Spleen (tissue), 11 donors: ENCODE measurements around the gene LCN9. TPM values are rescaled to one million over a fixed set of nuclear protein-coding genes. Genes with fewer than 3 reads are reported as not detected.
A peak's percentile ranks its signal among the peaks of the same experiment; 100 is the strongest.

Experiments
- DNase-seq: peaks from one replicate; pipeline ENCODE4 v3.0.0-alpha.2; 2020
- H3K27ac ChIP-seq, 8 donors: fragments of 200-600 bp; sonication (generic) in 7 of 8; 1 replicate in 4 of 8; 2 replicates in 4 of 8; pipeline versions ENCODE4 v1.5.0 to v1.8.0; 2016 to 2021; ENCODE audit warnings: inconsistent platforms in 4 of 8, mild to moderate bottlenecking in 4 of 8, moderate library complexity in 1 of 8
- H3K27me3 ChIP-seq, 7 donors: fragments of 200-600 bp; sonication (generic) in 6 of 7; replicated peaks in 1 of 7; 1 replicate in 4 of 7; 2 replicates in 3 of 7; pipeline versions ENCODE4 v1.5.0 to v1.8.0; 2016 to 2021; ENCODE audit warnings: inconsistent platforms in 3 of 7, mild to moderate bottlenecking in 1 of 7
- H3K36me3 ChIP-seq, 6 donors: fragments of 200-600 bp; sonication (generic) in 5 of 6; 1 replicate in 4 of 6; 2 replicates in 2 of 6; pipeline versions ENCODE4 v1.5.0 to v1.8.0; 2016 to 2021; ENCODE audit warnings: inconsistent platforms in 2 of 6
- H3K4me1 ChIP-seq, 6 donors: fragments of 200-600 bp; sonication (generic) in 5 of 6; 1 replicate in 3 of 6; 2 replicates in 3 of 6; pipeline versions ENCODE4 v1.5.0 to v1.8.0; 2016 to 2021; ENCODE audit warnings: inconsistent platforms in 3 of 6
- H3K4me3 ChIP-seq, 8 donors: fragments of 200-600 bp; sonication (generic) in 7 of 8; 1 replicate in 4 of 8; 2 replicates in 4 of 8; pipeline versions ENCODE4 v1.5.0 to v1.8.0; 2016 to 2021; ENCODE audit warnings: inconsistent platforms in 4 of 8, mild to moderate bottlenecking in 4 of 8, moderate library complexity in 2 of 8
- H3K9me3 ChIP-seq, 8 donors: fragments of 200-600 bp; sonication (generic) in 7 of 8; 1 replicate in 4 of 8; 2 replicates in 4 of 8; pipeline versions ENCODE4 v1.5.0 to v1.8.0; 2016 to 2021; ENCODE audit warnings: inconsistent platforms in 4 of 8
- CTCF ChIP-seq, 11 experiments: fragments of 200-600 bp in 7 of 11; fragments of 450-650 bp in 4 of 11; sonication (generic) in 4 of 11; IDR thresholded peaks in 8 of 11; conservative IDR thresholded peaks in 3 of 11; 1 replicate in 7 of 11; 2 replicates in 4 of 11; pipeline versions ENCODE4 v1.4.0 to v1.8.0; 2016 to 2021; ENCODE audit warnings: antibody characterized with exemption in 11 of 11, inconsistent platforms in 4 of 11, mild to moderate bottlenecking in 1 of 11
- POLR2A ChIP-seq, 3 donors: fragments of 450-650 bp; IDR thresholded peaks; one replicate each; pipeline ENCODE4 v1.5.1; 2017; ENCODE audit warnings: antibody characterized with exemption in 3 of 3, mild to moderate bottlenecking in 1 of 3
- POLR2AphosphoS5 ChIP-seq, 3 donors: sonication (generic); formaldehyde crosslinking; IDR thresholded peaks; one replicate each; pipeline ENCODE4 v1.5.1; 2017; ENCODE audit warnings: antibody characterized with exemption in 3 of 3
- WGBS, 5 donors: extraction: QIAGEN DNeasy Blood & Tissue Kit in 3 of 5; methylation state at CpG; one replicate each; pipeline versions ENCODE4 v1.1.5 to v1.1.7; 2013 to 2018; 5-methylcytosine and 5-hydroxymethylcytosine counted together
- intact Hi-C: fragments of 100-400 bp; cut with DNase I; formaldehyde crosslinking; loops from one replicate; pipeline ENCODE4 v1.15.0; 2023; ENCODE audit warnings: low total_unique reads
- polyA plus RNA-seq, 3 donors: library from polyadenylated mRNA; stranded (reverse); fragments of 200-250 nt; gene quantifications; one replicate each; pipeline ENCODE4 v1.2.1, GENCODE V29; 2013
- total RNA-seq, 7 donors: library from RNA; depleted of rRNA in 3 of 7; stranded (reverse); fragments of >200 nt in 3 of 7; fragmentation: NEBNext Ultra II Directional in 4 of 7; extraction: Animal tissue kit (Norgen Biotek cat#: 25700) in 4 of 7; gene quantifications; one replicate each; pipeline versions ENCODE4 v1.1.0 to v1.2.1, GENCODE V29; 2016 to 2021
- donor health status: healthy with polysubstance abuse.
- donor health status: DM: no; HTN: no; CAD: no; lungs with moderate emphysema.
- donor health status: DM: no; HTN: no; CAD: no.
- donor health status: Bipolar disorder and iron deficiency.
- donor health status: healthy.
- donor health status: DM: no; HTN: no; CAD: no.
- donor health status: DM: yes; HTN: yes; CAD: no.

Gene LCN9
- total and polyA plus RNA-seq, 10 donors: not detected

DNA sequence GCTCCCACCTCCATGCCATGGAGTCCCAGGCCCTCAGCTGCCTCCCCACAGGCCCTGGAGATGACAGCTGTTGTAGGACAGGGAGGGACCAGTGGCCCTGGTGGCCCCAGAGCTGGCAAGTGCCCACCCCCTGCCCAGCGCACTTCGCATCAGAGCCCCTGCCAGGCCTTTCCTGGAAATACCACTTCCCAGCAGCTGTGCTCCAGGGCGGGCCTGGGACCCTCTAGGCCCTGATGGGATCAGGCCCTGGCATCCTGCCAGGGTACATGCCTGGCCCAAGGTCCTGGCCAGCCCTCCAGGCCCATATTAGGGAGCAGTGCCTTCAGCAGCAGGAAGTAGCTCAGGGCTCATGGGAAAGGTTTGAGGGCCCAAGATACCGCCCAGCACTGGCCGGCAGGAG lies 41.4 kb downstream of the LCN9 start:
- TF ChIP-seq POLR2AphosphoS5 (IDR thresholded peaks at IDR 0.05) (peak; percentile 78 to 88 (median 80)), CTCF (IDR thresholded peaks at IDR 0.05 in 8 of 11, conservative IDR thresholded peaks at IDR 0.05 in 3 of 11) (no peak), POLR2A (IDR thresholded peaks at IDR 0.05) (no peak)
- peak overlapping the region in 5 of 8 donors; percentile 49 to 83 (median 75) for H3K27ac ChIP-seq
- H3K9me3 ChIP-seq: no peaks in the 10 kb centered on the region
- intact Hi-C loops: no loop called here
- peaks cover 0 to 54% (median 26%) of the 10 kb centered on the region in 7 donors for H3K27me3 ChIP-seq
- WGBS, 5 donors: 40 to 68% (median 62%) methylated on average over 1 to 5 of the region's 5 CpGs
- peak; percentile 83 for DNase-seq
- H3K4me3 ChIP-seq: peak overlapping the region in 6 of 8 donors; percentile 6 to 64 (median 30)
- H3K36me3 ChIP-seq: peaks cover 0 to 4% (median 0%) of the 10 kb centered on the region in 6 donors
- peaks cover 0 to 79% (median 41%) of the 10 kb centered on the region in 6 donors for H3K4me1 ChIP-seq

GRCh38 chr9:135705376-135705775 lies 42.3 kb downstream of the LCN9 start:
- WGBS, 5 donors: 56 to 87% (median 66%) methylated on average over 4 to 14 of the region's 14 CpGs
- TF ChIP-seq POLR2AphosphoS5 (IDR thresholded peaks at IDR 0.05): peak in 2 of 3 donors; percentile 5 to 52
- TF ChIP-seq CTCF (IDR thresholded peaks at IDR 0.05 in 8 of 11, conservative IDR thresholded peaks at IDR 0.05 in 3 of 11): no peak
- Histone ChIP-seq H3K9me3 (no peaks in the 10 kb centered on the region), H3K4me3 (peak overlapping the region in 7 of 8 donors; percentile 6 to 64 (median 27)), H3K4me1 (peaks cover 0 to 84% (median 41%) of the 10 kb centered on the region in 6 donors), H3K27me3 (peaks cover 0 to 45% (median 26%) of the 10 kb centered on the region in 7 donors), H3K27ac (peak overlapping the region in 5 of 8 donors; percentile 49 to 83 (median 75)), H3K36me3 (peaks cover 0 to 4% (median 0%) of the 10 kb centered on the region in 6 donors)
- intact Hi-C loops: no loop called here
- DNase-seq: no peak

- Histone ChIP-seq H3K27me3 (peaks cover 0 to 38% (median 25%) of the 10 kb centered on the region in 7 donors), H3K27ac (peak overlapping the region in 5 of 8 donors; percentile 46 to 83 (median 75)), H3K36me3 (peaks cover 0 to 11% (median 0%) of the 10 kb centered on the region in 6 donors), H3K4me3 (peak overlapping the region in 2 of 8 donors; percentile 47 to 64), H3K9me3 (no peaks in the 10 kb centered on the region), H3K4me1 (peaks cover 0 to 90% (median 41%) of the 10 kb centered on the region in 6 donors)
- intact Hi-C loops: no loop called here
- DNase-seq: no peak
- 72 to 90% (median 80%) methylated on average over 2 to 9 of the region's 9 CpGs for WGBS, 5 donors
- no peak for TF ChIP-seq CTCF (IDR thresholded peaks at IDR 0.05 in 8 of 11, conservative IDR thresholded peaks at IDR 0.05 in 3 of 11)
- TF ChIP-seq POLR2A (IDR thresholded peaks at IDR 0.05): no peak
- TF ChIP-seq POLR2AphosphoS5 (IDR thresholded peaks at IDR 0.05): no peak
Observed at GRCh38 chr9:135706288-135706687, 43.2 kb downstream of the LCN9 start.

DNA sequence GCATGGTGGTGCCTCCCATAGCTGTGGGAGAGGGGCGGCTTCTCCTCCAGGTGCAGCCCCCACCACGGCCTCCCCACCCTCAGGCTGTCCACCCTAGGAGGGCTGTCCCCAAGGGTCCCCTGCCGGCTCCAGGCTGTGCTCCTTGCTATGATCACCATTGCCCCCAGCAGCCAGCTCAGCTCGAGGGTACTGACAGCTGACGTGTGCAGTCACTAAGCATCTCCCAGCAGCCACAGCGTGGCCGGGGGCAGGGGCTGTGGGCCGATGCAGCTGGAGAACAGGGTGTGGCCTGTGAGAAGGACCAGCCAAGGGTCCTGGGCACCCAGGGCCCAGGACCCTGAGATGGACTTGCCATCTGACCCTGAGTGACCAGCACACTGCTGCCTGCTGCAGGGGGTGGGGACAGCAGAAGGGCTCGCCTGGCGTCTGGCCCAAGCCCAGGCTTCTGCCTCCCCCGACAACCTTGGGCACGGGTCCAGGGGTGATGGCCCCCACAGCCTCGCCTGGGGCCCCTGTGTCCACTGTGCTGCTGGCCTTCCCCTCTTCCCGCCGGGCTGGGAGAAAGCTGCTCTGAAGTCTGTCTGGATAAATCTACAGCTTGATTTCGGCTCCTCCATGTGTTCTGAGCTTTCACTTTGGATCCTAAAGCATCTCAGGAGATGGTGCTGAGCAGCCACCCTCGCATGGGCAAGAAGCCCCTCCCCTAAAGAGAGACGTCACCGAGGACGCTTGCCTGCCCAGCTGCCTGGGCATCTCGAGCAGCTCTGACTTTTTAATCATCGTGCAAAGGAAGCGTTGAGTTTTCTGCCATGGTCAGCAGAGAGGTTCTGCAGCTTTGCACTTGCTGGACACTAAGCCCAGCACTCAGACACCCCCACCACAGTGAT lies 44.4 kb downstream of the LCN9 start:
- Histone ChIP-seq H3K27ac (peak overlapping the region in 5 of 8 donors; percentile 46 to 83 (median 75)), H3K36me3 (peaks cover 0 to 18% (median 0%) of the 10 kb centered on the region in 6 donors), H3K4me3 (peak overlapping the region in 3 of 8 donors; percentile 13 to 41 (median 19)), H3K27me3 (peaks cover 0 to 38% (median 14%) of the 10 kb centered on the region in 7 donors), H3K9me3 (no peaks in the 10 kb centered on the region), H3K4me1 (peaks cover 0 to 90% (median 36%) of the 10 kb centered on the region in 6 donors)
- WGBS, 5 donors: 42 to 53% (median 49%) methylated on average over 11 to 23 of the region's 23 CpGs
- intact Hi-C loops: no loop called here
- no peak for DNase-seq
- TF ChIP-seq CTCF (IDR thresholded peaks at IDR 0.05 in 8 of 11, conservative IDR thresholded peaks at IDR 0.05 in 3 of 11) (no peak), POLR2AphosphoS5 (IDR thresholded peaks at IDR 0.05) (peak; percentile 64 to 86 (median 66)), POLR2A (IDR thresholded peaks at IDR 0.05) (no peak)
